GM12878 (cell line): ENCODE results near the gene ARHGAP5. TPM values are rescaled to one million over a fixed set of nuclear protein-coding genes. Genes with fewer than 3 reads are reported as not detected.

ENCODE experiments used
- ATAC-seq: fragments of 200-7000 bp; cut with Tn5 transposase; 3 replicates; pipeline ENCODE4 v1.9.1; 2020; ENCODE audit warnings: mild to moderate bottlenecking, moderate library complexity
- BruUV-seq: library from RNA; stranded (reverse); fragments of 400-500 nt; replicated peaks from 2 replicates; lab custom pipeline; 2021; lab: Mats Ljungman, UMichigan
- CTCF ChIA-PET: fragments of 300-600 bp; sonication (Branson Sonifier 250); formaldehyde crosslinking; extraction: SDS; loops from one replicate; lab custom pipeline; 2021; ENCODE audit warnings: inconsistent platforms; lab: Yijun Ruan, JAX
- POLR2A ChIA-PET: fragments of 350-600 bp; formaldehyde crosslinking; extraction: SDS; loops from one replicate; lab custom pipeline; 2021; ENCODE audit warnings: inconsistent platforms; lab: Charles Lee
- RAD21 ChIA-PET: fragments of 300-600 bp; sonication (Branson Sonifier 250); formaldehyde crosslinking; loops from one replicate; lab custom pipeline; 2023; ENCODE audit warnings: antibody characterized with exemption; ENCODE audit not compliant: unreplicated experiment; lab: Charles Lee
- SMC1A ChIA-PET: fragments of 300-600 bp; sonication (Branson Sonifier 250); formaldehyde crosslinking; loops from one replicate; lab custom pipeline; 2023; ENCODE audit not compliant: unreplicated experiment, uncharacterized antibody; lab: Charles Lee
- DNase-seq: peaks from one replicate; pipeline ENCODE4 v3.0.0-alpha.2; 2011; ENCODE audit warnings: low read depth, low spot score
- FAIRE-seq: peaks from 3 replicates; lab custom pipeline; 2011; peaks lifted over from hg19 to GRCh38; lab: Jason Lieb, UNC
- H2AFZ ChIP-seq: 2 replicates; pipeline ENCODE4 v1.6.0; 2011; ENCODE audit warnings: low read depth, low read length, control low read depth; ENCODE audit not compliant: control insufficient read depth
- H3K27ac ChIP-seq: 2 replicates; pipeline ENCODE4 v1.5.1; 2011; ENCODE audit warnings: control low read depth; ENCODE audit not compliant: control insufficient read depth, insufficient read depth
- H3K27me3 ChIP-seq, 2 experiments: replicated peaks in 1 of 2; 2 replicates each; pipeline versions ENCODE4 v1.6.0 to v1.6.1; 2011; ENCODE audit warnings: low read length in 1 of 2; ENCODE audit not compliant: control insufficient read depth in 2 of 2, insufficient read depth in 2 of 2
- H3K36me3 ChIP-seq, 2 experiments: 2 replicates each; pipeline ENCODE4 v1.5.1; 2011; ENCODE audit warnings: low read length in 1 of 2; ENCODE audit not compliant: control insufficient read depth in 2 of 2, insufficient read depth in 2 of 2
- H3K4me1 ChIP-seq: 2 replicates; pipeline ENCODE4 v1.6.1; 2011; ENCODE audit warnings: mild to moderate bottlenecking, low read length, moderate library complexity, mixed read lengths; ENCODE audit not compliant: control insufficient read depth, insufficient read depth
- H3K4me2 ChIP-seq: 2 replicates; pipeline ENCODE4 v1.6.0; 2011; ENCODE audit warnings: control low read depth; ENCODE audit not compliant: control insufficient read depth, insufficient read depth
- H3K4me3 ChIP-seq: fragments of 200-600 bp; sonication (generic); 2 replicates; pipeline ENCODE4 v1.5.1; 2016
- H3K79me2 ChIP-seq: 2 replicates; pipeline ENCODE4 v1.6.0; 2011; ENCODE audit warnings: low read length; ENCODE audit not compliant: control insufficient read depth, insufficient read depth
- H3K9ac ChIP-seq: 2 replicates; pipeline ENCODE4 v1.8.0; 2011; ENCODE audit warnings: low read length, control low read depth, mixed read lengths; ENCODE audit not compliant: control insufficient read depth, insufficient read depth
- H3K9me3 ChIP-seq: replicated peaks from 3 replicates; pipeline ENCODE4 v1.5.1; 2011; ENCODE audit warnings: mild to moderate bottlenecking, low read length; ENCODE audit not compliant: control insufficient read depth, insufficient read depth
- H4K20me1 ChIP-seq: 2 replicates; pipeline ENCODE4 v1.6.0; 2011; ENCODE audit not compliant: control insufficient read depth, insufficient read depth
- HDAC6 ChIP-seq: fragments of 200-600 bp; sonication (generic); IDR thresholded peaks from one replicate; pipeline ENCODE4 v1.8.0; 2017; ENCODE audit warnings: antibody characterized with exemption; ENCODE audit not compliant: unreplicated experiment
- IRF4 ChIP-seq: IDR thresholded peaks from 2 replicates; pipeline ENCODE4 v1.6.1; 2011; ENCODE audit warnings: low read depth, low read length
- MEF2B ChIP-seq: fragments of 450-650 bp; IDR thresholded peaks from 2 replicates; pipeline ENCODE4 v1.6.1; 2018; ENCODE audit warnings: mild to moderate bottlenecking, moderate library complexity; ENCODE audit not compliant: partially characterized antibody, poor library complexity, severe bottlenecking
- NFYA ChIP-seq: IDR thresholded peaks from 2 replicates; pipeline ENCODE4 v1.6.1; 2011; ENCODE audit warnings: low read depth, mild to moderate bottlenecking, low read length, improper control_type of control experiment, borderline replicate concordance
- RAD51 ChIP-seq: fragments of 450-650 bp; IDR thresholded peaks from 2 replicates; pipeline ENCODE4 v1.6.1; 2016; ENCODE audit warnings: moderate library complexity, mild to moderate bottlenecking, inconsistent platforms
- RELA ChIP-seq: fragments of 450-650 bp; IDR thresholded peaks from 2 replicates; pipeline ENCODE4 v1.8.0; 2014; ENCODE audit warnings: borderline replicate concordance; ENCODE audit not compliant: partially characterized antibody
- WGBS: methylation state at CpG from one replicate; pipeline ENCODE4 v1.1.6; 2016; ENCODE audit warnings: low lambda C conversion rate; ENCODE audit not compliant: insufficient replicate concordance, insufficient coverage; ENCODE audit errors: missing lambda C conversion rate; 5-methylcytosine and 5-hydroxymethylcytosine counted together
- in situ Hi-C: fragments of 300-500 bp; cut with MboI; formaldehyde crosslinking; loops from 9 replicates; pipeline ENCODE4 v1.14.3; 2018; ENCODE audit warnings: mixed read lengths
- intact Hi-C: fragments of 100-400 bp; cut with micrococcal nuclease; formaldehyde crosslinking; loops from one replicate; pipeline ENCODE4 v1.14.2; 2022; ENCODE audit not compliant: unreplicated experiment
- polyA plus RNA-seq, 11 experiments: library from polyadenylated mRNA; depleted of rRNA in 4 of 11; unstranded in 6 of 11; stranded (reverse) in 5 of 11; fragments of >200 nt; fragmentation: Nextera tagmentation in 4 of 11; fragmentation: Illumina TruSeq in 1 of 11; extraction: Ambion mirVana in 4 of 11; extraction: Trizol in 1 of 11; gene quantifications; 1 replicate in 1 of 11; 2 replicates in 10 of 11; pipeline versions ENCODE4 v1.2.1 to v1.2.3, GENCODE V29; 2011 to 2016; ENCODE audit warnings: inconsistent platforms in 2 of 11, missing spikeins in 2 of 11, low read depth in 1 of 11
- total RNA-seq, 4 experiments: library from RNA; depleted of rRNA in 3 of 4; stranded (reverse); fragments of >200 nt in 3 of 4; fragmentation: Illumina TruSeq in 1 of 4; extraction: Trizol in 1 of 4; gene quantifications; 2 replicates each; pipeline versions ENCODE4 v1.2.1 to v1.2.3, GENCODE V29; 2013 to 2021
- TF ChIP-seq, protein P1 (sequence below): fragments of 450-650 bp; IDR thresholded peaks from 2 replicates; pipeline ENCODE4 v1.6.1; 2017; ENCODE audit warnings: low read depth, mild to moderate bottlenecking, moderate library complexity
- TF ChIP-seq, protein P2 (sequence below): IDR thresholded peaks from 2 replicates; pipeline ENCODE4 v1.6.1; 2012; ENCODE audit warnings: low read depth, low read length, improper control_type of control experiment

ARHGAP5 gene
- total and polyA plus RNA-seq, 10 of the 15 experiments (the other 5 are each of a cell fraction or from before 2014, with no cell fraction given): 0.91 to 19.6 (median 7.2) TPM

DNA sequence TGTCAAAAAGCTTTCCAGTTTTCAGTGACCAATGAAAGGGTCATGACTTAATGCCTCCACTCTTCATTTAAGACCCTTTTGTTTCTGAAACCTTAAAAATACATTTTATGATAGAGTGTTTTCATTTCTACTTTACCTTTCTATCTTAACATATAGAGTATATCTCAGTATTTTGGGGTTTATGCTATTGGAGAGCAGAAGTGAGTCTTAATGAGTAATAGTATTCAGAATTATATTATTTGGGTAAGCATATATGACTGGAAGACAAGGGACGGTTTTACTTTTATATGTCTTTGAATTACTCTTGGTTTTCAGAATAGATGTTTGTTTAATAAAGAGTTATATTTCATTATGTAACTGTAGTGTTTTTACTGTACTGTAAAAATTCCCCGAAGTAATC is 10.8 kb downstream of the ARHGAP5 start:
- SMC1A ChIA-PET: no interaction called here
- Histone ChIP-seq H3K4me3 (no peak overlapping the region), H3K9ac (no peak overlapping the region), H3K9me3 (no peaks in the 10 kb centered on the region), H3K27me3 (no peaks in the 10 kb centered on the region), H3K36me3 (no peaks in the 10 kb centered on the region)
- BruUV-seq: no TSS peak
- no peak for DNase-seq
- FAIRE-seq: no peak
- TF ChIP-seq MEF2B: no peak
- no peak for TF ChIP-seq NFYA
- TF ChIP-seq HDAC6: no peak
- TF ChIP-seq, protein P1, sequence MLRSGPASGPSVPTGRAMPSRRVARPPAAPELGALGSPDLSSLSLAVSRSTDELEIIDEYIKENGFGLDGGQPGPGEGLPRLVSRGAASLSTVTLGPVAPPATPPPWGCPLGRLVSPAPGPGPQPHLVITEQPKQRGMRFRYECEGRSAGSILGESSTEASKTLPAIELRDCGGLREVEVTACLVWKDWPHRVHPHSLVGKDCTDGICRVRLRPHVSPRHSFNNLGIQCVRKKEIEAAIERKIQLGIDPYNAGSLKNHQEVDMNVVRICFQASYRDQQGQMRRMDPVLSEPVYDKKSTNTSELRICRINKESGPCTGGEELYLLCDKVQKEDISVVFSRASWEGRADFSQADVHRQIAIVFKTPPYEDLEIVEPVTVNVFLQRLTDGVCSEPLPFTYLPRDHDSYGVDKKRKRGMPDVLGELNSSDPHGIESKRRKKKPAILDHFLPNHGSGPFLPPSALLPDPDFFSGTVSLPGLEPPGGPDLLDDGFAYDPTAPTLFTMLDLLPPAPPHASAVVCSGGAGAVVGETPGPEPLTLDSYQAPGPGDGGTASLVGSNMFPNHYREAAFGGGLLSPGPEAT: no peak
- TF ChIP-seq IRF4: no peak
- no peak for TF ChIP-seq RELA
- TF ChIP-seq RAD51: no peak
- TF ChIP-seq, protein P2, sequence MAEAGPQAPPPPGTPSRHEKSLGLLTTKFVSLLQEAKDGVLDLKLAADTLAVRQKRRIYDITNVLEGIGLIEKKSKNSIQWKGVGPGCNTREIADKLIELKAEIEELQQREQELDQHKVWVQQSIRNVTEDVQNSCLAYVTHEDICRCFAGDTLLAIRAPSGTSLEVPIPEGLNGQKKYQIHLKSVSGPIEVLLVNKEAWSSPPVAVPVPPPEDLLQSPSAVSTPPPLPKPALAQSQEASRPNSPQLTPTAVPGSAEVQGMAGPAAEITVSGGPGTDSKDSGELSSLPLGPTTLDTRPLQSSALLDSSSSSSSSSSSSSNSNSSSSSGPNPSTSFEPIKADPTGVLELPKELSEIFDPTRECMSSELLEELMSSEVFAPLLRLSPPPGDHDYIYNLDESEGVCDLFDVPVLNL: no peak
- TF ChIP-seq, all 136 proteins: peak for 0
- no peak for ATAC-seq
- peaks cover 3% of the 10 kb centered on the region; the same call in 1 of the 2 replicates for H3K4me1 ChIP-seq
- H3K4me2 ChIP-seq: no peak overlapping the region
- H3K79me2 ChIP-seq: peaks cover 1% of the 10 kb centered on the region; the same call in 1 of the 2 replicates
- CTCF ChIA-PET: interaction anchor here (1.1 kb wide), 1 partner anchor 249 kb away, joined by 3 read pairs; no protein-coding TSS in a partner anchor
- H3K27ac ChIP-seq: no peak overlapping the region
- intact Hi-C loops: no loop called here
- H4K20me1 ChIP-seq: no peaks in the 10 kb centered on the region
- H2AFZ ChIP-seq: no peak overlapping the region
- RAD21 ChIA-PET: no interaction called here
- POLR2A ChIA-PET: no interaction called here
- 45% methylated on average over 2 of the region's 2 CpGs for WGBS
- in situ Hi-C loops: no loop called here
